Endothelial cell of umbilical vein (primary cell): ENCODE data around the gene MS4A4A.

Experiments
- EZH2 ChIP-seq: IDR thresholded peaks from 2 replicates; pipeline ENCODE4 v1.6.1; 2012; ENCODE audit warnings: borderline replicate concordance, low read depth, mild to moderate bottlenecking, moderate library complexity, low read length, inconsistent platforms; ENCODE audit not compliant: severe bottlenecking
- FOS ChIP-seq: IDR thresholded peaks from 2 replicates; pipeline ENCODE4 v1.6.1; 2011; ENCODE audit warnings: mild to moderate bottlenecking, low read length, moderate library complexity, borderline replicate concordance; ENCODE audit not compliant: insufficient read depth
- GATA2 ChIP-seq: IDR thresholded peaks from 2 replicates; pipeline ENCODE4 v1.7.0; 2011; ENCODE audit warnings: low read depth, mild to moderate bottlenecking, moderate library complexity, mixed read lengths, low read length; ENCODE audit not compliant: insufficient read length, insufficient read depth
- JUN ChIP-seq: IDR thresholded peaks from 2 replicates; pipeline ENCODE4 v1.6.1; 2011; ENCODE audit warnings: borderline replicate concordance, low read depth; ENCODE audit not compliant: insufficient read length, insufficient read depth
- MYC ChIP-seq: IDR thresholded peaks from one replicate; pipeline ENCODE4 v1.6.1; 2011; ENCODE audit warnings: mild to moderate bottlenecking, low read depth, low read length
- POLR2A ChIP-seq: IDR thresholded peaks from 2 replicates; pipeline ENCODE4 v1.6.1; 2012; ENCODE audit warnings: low read depth, mild to moderate bottlenecking, control low read depth, low read length
- POLR2AphosphoS5 ChIP-seq: IDR thresholded peaks from 2 replicates; pipeline ENCODE4 v1.6.1; 2012; ENCODE audit warnings: low read depth, mild to moderate bottlenecking, control low read depth, low read length, moderate library complexity; ENCODE audit not compliant: insufficient read depth
- TF ChIP-seq, protein P1 (sequence below), 2 donors: IDR thresholded peaks; 1 replicate in 1 of 2; 2 replicates in 1 of 2; pipeline ENCODE4 v1.5.1; 2011; ENCODE audit warnings: low read length in 2 of 2, mild to moderate bottlenecking in 2 of 2, moderate library complexity in 2 of 2, control low read depth in 1 of 2, inconsistent platforms in 1 of 2, low read depth in 1 of 2; ENCODE audit not compliant: insufficient read depth in 1 of 2; ENCODE audit errors: extremely low read depth in 1 of 2
- TF ChIP-seq, protein P2 (sequence below): IDR thresholded peaks from 2 replicates; pipeline ENCODE4 v1.6.1; 2011; ENCODE audit not compliant: insufficient read depth, insufficient read length

DNA sequence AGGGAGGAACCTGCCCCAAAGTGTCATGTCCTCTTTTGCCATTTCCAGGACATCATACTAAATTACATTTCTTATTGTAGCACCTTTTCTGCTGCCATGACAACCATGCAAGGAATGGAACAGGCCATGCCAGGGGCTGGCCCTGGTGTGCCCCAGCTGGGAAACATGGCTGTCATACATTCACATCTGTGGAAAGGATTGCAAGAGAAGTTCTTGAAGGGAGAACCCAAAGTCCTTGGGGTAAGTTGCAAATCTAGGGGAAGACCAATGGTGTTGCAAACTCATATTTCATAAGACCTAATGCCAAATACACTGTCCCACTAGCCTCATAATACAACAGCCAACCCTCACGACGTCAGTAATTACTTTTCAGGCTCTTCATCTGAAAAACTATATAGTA is 11.7 kb downstream of the MS4A4A start:
- TF ChIP-seq, protein P1, sequence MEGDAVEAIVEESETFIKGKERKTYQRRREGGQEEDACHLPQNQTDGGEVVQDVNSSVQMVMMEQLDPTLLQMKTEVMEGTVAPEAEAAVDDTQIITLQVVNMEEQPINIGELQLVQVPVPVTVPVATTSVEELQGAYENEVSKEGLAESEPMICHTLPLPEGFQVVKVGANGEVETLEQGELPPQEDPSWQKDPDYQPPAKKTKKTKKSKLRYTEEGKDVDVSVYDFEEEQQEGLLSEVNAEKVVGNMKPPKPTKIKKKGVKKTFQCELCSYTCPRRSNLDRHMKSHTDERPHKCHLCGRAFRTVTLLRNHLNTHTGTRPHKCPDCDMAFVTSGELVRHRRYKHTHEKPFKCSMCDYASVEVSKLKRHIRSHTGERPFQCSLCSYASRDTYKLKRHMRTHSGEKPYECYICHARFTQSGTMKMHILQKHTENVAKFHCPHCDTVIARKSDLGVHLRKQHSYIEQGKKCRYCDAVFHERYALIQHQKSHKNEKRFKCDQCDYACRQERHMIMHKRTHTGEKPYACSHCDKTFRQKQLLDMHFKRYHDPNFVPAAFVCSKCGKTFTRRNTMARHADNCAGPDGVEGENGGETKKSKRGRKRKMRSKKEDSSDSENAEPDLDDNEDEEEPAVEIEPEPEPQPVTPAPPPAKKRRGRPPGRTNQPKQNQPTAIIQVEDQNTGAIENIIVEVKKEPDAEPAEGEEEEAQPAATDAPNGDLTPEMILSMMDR (IDR thresholded peaks at IDR 0.05; ENCODE audit: extremely low read depth in 1 of 2, insufficient read depth in 1 of 2, low read depth in 1 of 2, low read length in 2 of 2), result no peak
- no peak for TF ChIP-seq POLR2A
- no peak for TF ChIP-seq POLR2AphosphoS5
- no peak for TF ChIP-seq EZH2
- TF ChIP-seq, protein P2, sequence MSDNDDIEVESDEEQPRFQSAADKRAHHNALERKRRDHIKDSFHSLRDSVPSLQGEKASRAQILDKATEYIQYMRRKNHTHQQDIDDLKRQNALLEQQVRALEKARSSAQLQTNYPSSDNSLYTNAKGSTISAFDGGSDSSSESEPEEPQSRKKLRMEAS, result no peak
- TF ChIP-seq MYC, result no peak
- TF ChIP-seq GATA2, result no peak
- no peak for TF ChIP-seq JUN
- no peak for TF ChIP-seq FOS
